Lung microvascular endothelial cell (primary cell): Measurements from ENCODE around the gene HTR2B. TPM values are rescaled to one million over a fixed set of nuclear protein-coding genes. Genes with fewer than 3 reads are reported as not detected.
"Not testable (repeated sequence)": the region's sequence is repeated elsewhere in the genome, so short reads cannot be mapped to it uniquely, and the experiment has no call there.

Experiments
- DNase-seq, 2 donors: peaks; one replicate each; pipeline versions ENCODE4 v3.0.0 to v3.0.0-alpha.2; 2010; ENCODE audit warnings: low read depth in 2 of 2
- total RNA-seq: library from RNA; depleted of rRNA; stranded (reverse); fragments of >200 nt; gene quantifications from 2 replicates; pipeline ENCODE4 v1.2.1, GENCODE V29; 2014

The HTR2B gene
- total RNA-seq, 1 donor from 2014 or later: 3.0 TPM

- DNase-seq: no peak
Measured at GRCh38 chr2:231094736-231095346, 30.0 kb downstream of the HTR2B start.

DNA sequence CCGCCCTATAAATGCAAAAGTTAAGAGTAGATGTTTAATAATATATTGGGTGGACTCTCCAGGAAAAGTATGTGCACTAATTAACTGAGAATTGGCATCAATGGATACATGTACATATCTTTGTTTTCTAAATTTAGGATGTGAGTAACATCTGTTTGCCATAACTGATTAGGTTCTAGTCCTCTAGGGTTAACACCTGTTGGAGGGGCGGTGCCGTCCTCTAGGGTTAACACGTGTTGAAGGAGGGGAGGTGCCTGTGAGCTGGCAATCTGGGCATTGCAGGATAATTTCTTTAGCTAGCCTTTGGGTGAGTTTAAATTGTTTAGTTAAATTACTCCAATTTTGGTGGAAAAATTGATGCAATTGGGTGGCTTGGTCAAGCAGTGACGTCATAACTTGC lies 30.9 kb downstream of the HTR2B start:
- DNase-seq: no peak

GRCh38 chr2:231088754-231089153 lies 36.1 kb downstream of the HTR2B start:
- DNase-seq: no peak

- DNase-seq: no peak
Measured at GRCh38 chr2:231084565-231084964, 40.3 kb downstream of the HTR2B start.

DNA sequence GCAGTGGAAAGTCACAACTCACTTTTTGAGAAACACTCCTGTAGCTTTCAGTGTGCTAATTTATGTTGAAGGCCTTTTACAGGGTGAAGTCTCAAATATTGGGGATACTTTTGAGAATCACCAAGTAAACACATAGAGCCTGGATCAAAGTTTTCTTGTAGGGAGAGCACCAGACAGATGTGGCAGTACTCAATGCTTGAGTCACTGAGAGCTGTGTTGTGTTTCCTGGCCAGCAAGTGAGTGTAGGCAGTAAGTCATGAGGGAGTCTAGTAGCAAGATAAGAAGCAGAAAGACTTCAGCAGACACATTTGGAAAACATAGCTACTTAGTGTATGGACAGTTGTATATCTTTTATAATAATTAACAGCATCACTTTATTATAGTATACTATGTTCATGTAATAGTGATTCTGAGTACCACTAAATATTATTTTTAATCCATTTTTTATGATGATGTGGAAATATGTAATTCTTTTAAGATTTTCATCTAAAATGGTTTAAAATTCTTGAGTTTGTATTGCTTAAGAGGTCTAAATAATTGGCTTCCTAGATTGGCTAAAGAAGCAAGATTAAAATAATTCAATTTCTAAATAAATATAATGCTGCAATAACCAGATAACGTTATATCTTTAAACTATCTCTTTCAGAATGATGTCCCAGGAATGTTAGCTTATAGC lies 55.3 kb downstream of the HTR2B start:
- DNase-seq: peak in 1 of 2 donors; percentile 76

DNA sequence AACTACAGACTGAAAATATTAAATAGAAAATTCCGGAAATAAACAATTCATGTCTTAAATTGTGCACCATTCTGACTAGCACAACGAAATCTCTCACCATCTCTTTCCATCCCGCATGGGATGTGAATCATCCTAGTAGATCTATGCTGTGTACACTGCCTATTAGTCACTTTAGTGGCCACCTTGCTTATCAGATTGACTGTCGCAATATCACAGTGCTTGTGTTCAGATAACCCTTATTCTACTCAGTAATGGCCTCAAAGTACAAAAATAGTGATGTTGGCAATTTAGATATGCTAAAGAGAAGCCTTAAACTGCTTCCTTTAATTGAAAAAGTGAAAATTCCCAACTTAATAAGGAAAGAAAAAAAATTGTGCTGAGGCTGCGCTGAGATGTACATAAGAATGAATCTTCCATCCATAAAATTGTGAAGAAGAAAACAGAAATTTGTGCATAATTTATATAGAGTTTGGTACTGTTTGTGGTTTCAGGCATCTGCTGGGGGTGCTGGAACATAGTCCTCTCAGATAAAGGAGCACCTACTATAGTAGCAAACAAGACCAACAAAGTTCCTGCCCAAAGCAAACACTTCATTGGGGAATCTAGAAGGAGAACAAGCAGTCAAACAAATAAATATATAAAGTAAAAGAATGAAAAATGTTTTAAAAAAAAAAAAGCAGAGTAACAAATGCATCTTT lies 56.2 kb downstream of the HTR2B start:
- DNase-seq: peak; percentile 62 to 78

- DNase-seq: not testable (repeated sequence)
Measured at GRCh38 chr2:231067531-231067930, 57.3 kb downstream of the HTR2B start.

- DNase-seq: no peak
Measured at GRCh38 chr2:231065966-231066365, 58.9 kb downstream of the HTR2B start.

DNA sequence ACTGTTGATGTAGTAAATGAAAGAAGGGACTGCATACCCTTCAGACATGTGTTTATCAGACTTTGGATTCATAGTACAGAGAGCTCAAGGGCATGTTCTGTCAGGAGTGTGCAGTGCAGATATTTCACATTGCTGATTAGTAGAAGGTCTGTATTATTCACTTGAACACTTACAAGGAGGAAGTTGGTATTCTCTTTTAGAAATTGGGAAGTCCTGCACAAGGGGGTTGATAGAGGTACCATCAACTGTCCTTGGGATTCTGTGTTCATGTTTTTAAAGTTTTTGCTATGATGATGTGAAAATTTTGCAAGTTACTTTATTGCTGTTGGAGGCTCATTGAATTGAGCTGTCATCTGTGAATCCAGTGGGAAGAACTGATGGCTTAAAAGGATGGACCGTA lies 61.5 kb downstream of the HTR2B start:
- DNase-seq: no peak

GRCh38 chr2:231062776-231063175 lies 62.1 kb downstream of the HTR2B start:
- DNase-seq: no peak

DNA sequence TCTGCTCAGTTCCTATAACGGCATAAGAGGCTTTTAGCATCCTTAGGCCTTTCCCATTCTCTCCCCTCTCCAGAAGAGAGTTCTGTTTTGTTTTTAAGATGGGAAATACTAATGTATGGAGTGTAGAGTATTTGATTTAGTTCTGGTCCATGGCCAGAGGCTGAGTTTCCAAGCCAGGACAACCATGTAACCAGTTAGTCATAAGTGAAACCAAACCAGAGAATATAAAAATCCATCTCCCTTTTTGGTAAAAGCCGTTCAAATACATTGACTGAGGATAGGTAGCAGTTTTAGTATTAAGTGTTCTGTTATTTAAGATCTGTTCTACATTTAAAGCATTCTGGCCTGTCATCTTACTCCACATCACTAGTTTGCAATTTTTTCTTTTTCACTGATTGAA lies 65.1 kb downstream of the HTR2B start:
- DNase-seq: no peak

DNA sequence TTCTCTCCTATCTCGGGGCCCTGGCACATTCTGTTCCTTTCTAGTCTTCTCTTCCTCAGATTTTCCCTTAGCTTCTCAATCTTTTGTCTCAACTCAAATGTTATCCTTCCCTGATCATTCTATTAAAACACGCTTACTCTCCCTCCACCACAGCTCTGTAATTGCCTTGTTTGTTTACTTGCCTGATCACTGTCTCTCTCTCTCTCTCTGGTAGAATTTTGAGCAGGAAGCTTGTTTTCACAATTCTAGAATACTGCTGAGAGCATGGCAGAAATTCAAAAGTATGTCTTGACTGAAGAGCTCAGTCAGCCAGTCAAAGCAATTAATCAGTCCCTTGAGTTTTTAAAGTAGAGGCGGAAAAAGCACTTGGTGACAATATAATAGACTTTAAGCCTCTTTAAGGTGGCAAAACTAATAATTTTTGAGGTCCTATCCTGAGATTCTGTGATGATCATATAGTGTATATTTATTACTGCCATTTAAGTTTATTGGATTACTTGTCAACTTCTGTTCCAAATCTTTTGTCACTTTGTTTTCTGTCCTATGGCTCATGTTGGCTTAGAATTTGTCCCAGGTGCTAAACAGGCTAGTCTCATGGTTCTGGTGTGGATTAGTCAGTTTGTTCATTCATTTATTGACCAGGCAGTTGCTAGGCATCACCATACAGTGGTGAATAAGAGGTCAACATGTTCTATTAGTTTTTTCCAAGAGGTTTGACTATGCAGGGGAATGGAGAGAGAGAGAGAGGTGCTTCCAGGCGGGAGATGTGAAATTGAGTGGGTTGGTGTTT lies 65.9 kb downstream of the HTR2B start:
- DNase-seq: peak; percentile 50 to 55

Other genes starting within 250 kb of the HTR2B start
- gene GPR55, start 199.8 kb downstream of the HTR2B start, total RNA-seq: not detected in 2 replicates
- not detected in 2 replicates for gene SPATA3, start 128.9 kb downstream of the HTR2B start, total RNA-seq
- gene C2orf72, start 87.5 kb downstream of the HTR2B start, total RNA-seq: 2.0 and 3.4 TPM in 2 replicates
- gene PSMD1, start 68.2 kb downstream of the HTR2B start, total RNA-seq: 103 and 115 TPM in 2 replicates
- 3.5 and 4.2 TPM in 2 replicates for gene ARMC9, start 73.6 kb upstream of the HTR2B start, total RNA-seq